Measurements from ENCODE around the gene SLCO2A1. TPM values are rescaled to one million over a fixed set of nuclear protein-coding genes. Genes with fewer than 3 reads are reported as not detected.
A peak's percentile ranks its signal among the peaks of the same experiment; 100 is the strongest.

SLCO2A1 gene
- total and polyA plus RNA-seq, 2 experiments from 2014 or later = 0.22 to 4.8 TPM

GRCh38 chr3:134068429-134068828, 38.7 kb upstream of the SLCO2A1 start:
- Histone ChIP-seq H3K36me3 (ENCODE audit: low read depth) (no peaks in the 10 kb centered on the region), H3K4me1 (ENCODE audit: insufficient read depth) (peaks cover 6% of the 10 kb centered on the region; the same call in 1 of the 2 replicates), H3K9me3 (ENCODE audit: low read depth) (no peaks in the 10 kb centered on the region), H3K79me2 (ENCODE audit: insufficient read depth) (no peaks in the 10 kb centered on the region), H3K4me3 (no peak overlapping the region), H4K20me1 (ENCODE audit: insufficient read depth) (no peaks in the 10 kb centered on the region), H3K9me2 (ENCODE audit: insufficient read depth) (no peaks in the 10 kb centered on the region), H3K27ac (no peak overlapping the region), H3K4me2 (ENCODE audit: unreplicated experiment) (no peak overlapping the region), H3K9ac (no peak overlapping the region), H3K27me3 (replicated peaks; ENCODE audit: insufficient read depth) (no peaks in the 10 kb centered on the region), H3F3A (ENCODE audit: insufficient read depth) (no peaks in the 10 kb centered on the region), H2AFZ (no peak overlapping the region)
- in situ Hi-C loops (cut with MboI) = no loop called here
- 98 to 99% methylated on average over 7 of the region's 7 CpGs for WGBS, 2 experiments (ENCODE audit: low coverage in 1 of 2, low lambda C conversion rate in 2 of 2, missing lambda C conversion rate in 2 of 2)
- TF ChIP-seq EZH2 (IDR thresholded peaks at IDR 0.05; ENCODE audit: insufficient read depth, poor library complexity, severe bottlenecking) (no peak), EZH2phosphoT487 (IDR thresholded peaks at IDR 0.05; ENCODE audit: insufficient read depth, low read depth) (no peak)
- DNase-seq = no peak

- H3K9me3 ChIP-seq (ENCODE audit: low read depth) = no peaks in the 10 kb centered on the region
- no peaks in the 10 kb centered on the region for H3K79me2 ChIP-seq (ENCODE audit: insufficient read depth)
- TF ChIP-seq EZH2phosphoT487 (IDR thresholded peaks at IDR 0.05; ENCODE audit: insufficient read depth, low read depth) (no peak), EZH2 (IDR thresholded peaks at IDR 0.05; ENCODE audit: insufficient read depth, poor library complexity, severe bottlenecking) (no peak)
- peak; percentile 15 for DNase-seq
- no peak overlapping the region for H2AFZ ChIP-seq
- 84 to 86% methylated on average over 14 of the region's 14 CpGs for WGBS, 2 experiments (ENCODE audit: low coverage in 1 of 2, low lambda C conversion rate in 2 of 2, missing lambda C conversion rate in 2 of 2)
- no peaks in the 10 kb centered on the region for H3K9me2 ChIP-seq (ENCODE audit: insufficient read depth)
- in situ Hi-C loops (cut with MboI) = no loop called here
- no peak overlapping the region for H3K27ac ChIP-seq
- H3K4me1 ChIP-seq (ENCODE audit: insufficient read depth) = peaks cover 6% of the 10 kb centered on the region; the same call in 1 of the 2 replicates
- H3K4me2 ChIP-seq (ENCODE audit: unreplicated experiment) = no peak overlapping the region
- no peaks in the 10 kb centered on the region for H3K27me3 ChIP-seq (replicated peaks; ENCODE audit: insufficient read depth)
- H3F3A ChIP-seq (ENCODE audit: insufficient read depth) = no peaks in the 10 kb centered on the region
- H4K20me1 ChIP-seq (ENCODE audit: insufficient read depth) = no peaks in the 10 kb centered on the region
- no peak overlapping the region for H3K9ac ChIP-seq
- H3K36me3 ChIP-seq (ENCODE audit: low read depth) = no peaks in the 10 kb centered on the region
- H3K4me3 ChIP-seq = no peak overlapping the region
Measured at GRCh38 chr3:134067531-134068161, 37.9 kb upstream of the SLCO2A1 start.

- no peak overlapping the region for H3K4me3 ChIP-seq
- no peaks in the 10 kb centered on the region for H3F3A ChIP-seq (ENCODE audit: insufficient read depth)
- no peaks in the 10 kb centered on the region for H3K79me2 ChIP-seq (ENCODE audit: insufficient read depth)
- DNase-seq = peak; percentile 28
- no peak overlapping the region for H2AFZ ChIP-seq
- 80 to 82% methylated on average over 7 to 8 of the region's 8 CpGs for WGBS, 2 experiments (ENCODE audit: low coverage in 1 of 2, low lambda C conversion rate in 2 of 2, missing lambda C conversion rate in 2 of 2)
- no peaks in the 10 kb centered on the region for H3K9me2 ChIP-seq (ENCODE audit: insufficient read depth)
- H3K9ac ChIP-seq = no peak overlapping the region
- H3K4me1 ChIP-seq (ENCODE audit: insufficient read depth) = peaks cover 6% of the 10 kb centered on the region; the same call in 1 of the 2 replicates
- no peaks in the 10 kb centered on the region for H3K9me3 ChIP-seq (ENCODE audit: low read depth)
- in situ Hi-C loops (cut with MboI) = no loop called here
- H3K27ac ChIP-seq = no peak overlapping the region
- H4K20me1 ChIP-seq (ENCODE audit: insufficient read depth) = no peaks in the 10 kb centered on the region
- no peaks in the 10 kb centered on the region for H3K36me3 ChIP-seq (ENCODE audit: low read depth)
- H3K4me2 ChIP-seq (ENCODE audit: unreplicated experiment) = no peak overlapping the region
- no peaks in the 10 kb centered on the region for H3K27me3 ChIP-seq (replicated peaks; ENCODE audit: insufficient read depth)
- TF ChIP-seq EZH2phosphoT487 (IDR thresholded peaks at IDR 0.05; ENCODE audit: insufficient read depth, low read depth) (no peak), EZH2 (IDR thresholded peaks at IDR 0.05; ENCODE audit: insufficient read depth, poor library complexity, severe bottlenecking) (no peak)
Measured at GRCh38 chr3:134066651-134067530, 37.2 kb upstream of the SLCO2A1 start.

- Histone ChIP-seq H3K79me2 (ENCODE audit: insufficient read depth) (no peaks in the 10 kb centered on the region), H3K9ac (no peak overlapping the region), H2AFZ (no peak overlapping the region), H3K27me3 (replicated peaks; ENCODE audit: insufficient read depth) (no peaks in the 10 kb centered on the region), H3K4me2 (ENCODE audit: unreplicated experiment) (no peak overlapping the region), H3K9me3 (ENCODE audit: low read depth) (no peaks in the 10 kb centered on the region), H3F3A (ENCODE audit: insufficient read depth) (no peaks in the 10 kb centered on the region), H3K4me3 (no peak overlapping the region), H3K36me3 (ENCODE audit: low read depth) (no peaks in the 10 kb centered on the region), H4K20me1 (ENCODE audit: insufficient read depth) (no peaks in the 10 kb centered on the region), H3K27ac (no peak overlapping the region), H3K9me2 (ENCODE audit: insufficient read depth) (no peaks in the 10 kb centered on the region), H3K4me1 (ENCODE audit: insufficient read depth) (peaks cover 3% of the 10 kb centered on the region; the same call in 1 of the 2 replicates)
- peak; percentile 58 for DNase-seq
- WGBS, 2 experiments (ENCODE audit: low coverage in 1 of 2, low lambda C conversion rate in 2 of 2, missing lambda C conversion rate in 2 of 2) = 56 to 62% methylated on average over 7 of the region's 7 CpGs
- no peak for TF ChIP-seq EZH2phosphoT487 (IDR thresholded peaks at IDR 0.05; ENCODE audit: insufficient read depth, low read depth)
- no peak for TF ChIP-seq EZH2 (IDR thresholded peaks at IDR 0.05; ENCODE audit: insufficient read depth, poor library complexity, severe bottlenecking)
- in situ Hi-C loops (cut with MboI) = no loop called here
Measured at GRCh38 chr3:134066158-134066541, 36.4 kb upstream of the SLCO2A1 start.

Data from GM23248 (cell line).